ENCODE measurements around the gene BCAR3.

Gene BCAR3

DNA sequence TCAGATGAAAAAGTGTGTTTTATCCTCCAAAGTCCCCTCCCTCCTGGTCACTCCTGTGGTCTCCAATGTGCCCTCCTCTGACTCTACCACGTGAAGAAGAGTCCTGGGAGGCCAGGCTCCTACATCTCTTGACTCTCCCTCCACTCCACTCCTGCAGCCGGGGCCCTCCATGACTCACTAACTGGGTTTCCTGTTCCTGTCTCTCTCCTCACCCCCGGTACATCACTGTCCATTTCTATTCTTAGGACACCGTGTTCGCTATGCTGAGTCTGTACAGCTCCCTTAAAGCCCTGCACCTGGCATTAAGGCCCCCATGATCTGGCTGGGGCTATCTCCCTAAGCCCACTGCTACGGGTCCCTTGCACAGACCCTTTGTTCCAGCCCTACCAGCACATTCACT is 93.4 kb downstream of the BCAR3 start:
- no peak for DNase-seq (ENCODE audit: extremely low spot score, insufficient read length, low read depth)

DNA sequence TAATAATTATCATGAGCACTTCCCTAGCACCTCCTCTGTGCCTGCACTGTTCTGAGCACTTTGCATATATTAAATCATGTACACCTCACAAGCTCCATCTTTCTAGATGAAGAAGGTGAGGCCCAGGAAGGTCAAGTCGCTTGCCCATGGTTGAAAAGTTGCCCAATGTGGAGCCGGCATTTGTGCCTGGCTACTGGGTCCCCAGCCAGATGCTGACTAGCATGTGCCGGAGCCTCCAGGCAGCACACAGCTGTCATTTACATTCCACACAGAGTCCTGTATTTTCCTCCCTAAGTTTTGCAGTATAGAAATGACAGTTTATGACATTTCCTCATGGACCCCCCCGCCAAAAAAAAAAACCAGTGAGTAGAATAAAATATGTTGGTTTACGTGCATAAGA is 94.3 kb downstream of the BCAR3 start:
- FAIRE-seq, result no peak
- DNase-seq (ENCODE audit: extremely low spot score, insufficient read length, low read depth), result no peak

More for the DNA sequence above, 93.4 kb downstream of the BCAR3 start:
- FAIRE-seq, result no peak

DNA sequence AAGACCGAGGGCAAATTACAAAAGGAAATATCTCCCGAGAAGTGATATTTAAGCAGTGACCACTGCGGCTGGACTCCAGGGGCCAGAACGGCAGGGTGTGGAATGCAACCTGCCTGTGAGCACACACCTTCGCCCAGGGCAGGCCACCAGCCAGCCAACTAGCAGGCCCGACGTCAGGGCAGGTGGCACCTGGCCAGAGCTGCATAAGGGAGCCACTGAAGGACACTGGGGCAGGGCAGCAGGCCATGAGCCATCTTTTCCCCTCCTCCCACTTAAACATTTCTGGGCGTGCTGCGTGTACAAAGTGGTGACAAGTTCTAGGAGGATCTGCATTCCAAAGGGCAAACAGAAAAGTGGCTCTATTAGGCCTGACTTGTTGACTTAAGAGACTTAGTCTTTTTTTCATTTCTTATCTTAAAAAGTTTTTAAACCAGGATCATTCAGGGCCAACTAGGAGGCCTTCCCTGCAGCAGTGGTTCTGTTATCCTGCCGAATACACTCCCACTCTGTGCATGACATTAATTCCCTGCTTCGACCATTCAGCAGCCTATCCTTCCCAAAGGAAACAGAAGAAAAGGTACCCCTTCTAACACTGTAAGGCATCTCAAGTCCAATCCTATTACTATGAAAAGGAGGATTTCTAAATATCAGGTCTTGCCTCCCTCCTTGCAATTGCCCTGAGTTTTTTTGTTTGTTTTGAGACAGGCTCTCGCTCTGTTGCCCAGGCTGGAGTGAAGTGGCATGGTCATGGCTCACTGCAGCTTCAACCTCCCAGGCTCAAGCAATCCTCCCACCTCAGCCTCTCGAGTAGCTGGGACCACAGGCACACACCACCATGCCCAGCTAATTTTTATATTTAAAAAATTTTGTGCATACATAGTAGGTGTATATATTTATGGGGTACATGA is 96.3 kb downstream of the BCAR3 start:
- no peak for DNase-seq (ENCODE audit: extremely low spot score, insufficient read length, low read depth)
- FAIRE-seq, result no peak

DNA sequence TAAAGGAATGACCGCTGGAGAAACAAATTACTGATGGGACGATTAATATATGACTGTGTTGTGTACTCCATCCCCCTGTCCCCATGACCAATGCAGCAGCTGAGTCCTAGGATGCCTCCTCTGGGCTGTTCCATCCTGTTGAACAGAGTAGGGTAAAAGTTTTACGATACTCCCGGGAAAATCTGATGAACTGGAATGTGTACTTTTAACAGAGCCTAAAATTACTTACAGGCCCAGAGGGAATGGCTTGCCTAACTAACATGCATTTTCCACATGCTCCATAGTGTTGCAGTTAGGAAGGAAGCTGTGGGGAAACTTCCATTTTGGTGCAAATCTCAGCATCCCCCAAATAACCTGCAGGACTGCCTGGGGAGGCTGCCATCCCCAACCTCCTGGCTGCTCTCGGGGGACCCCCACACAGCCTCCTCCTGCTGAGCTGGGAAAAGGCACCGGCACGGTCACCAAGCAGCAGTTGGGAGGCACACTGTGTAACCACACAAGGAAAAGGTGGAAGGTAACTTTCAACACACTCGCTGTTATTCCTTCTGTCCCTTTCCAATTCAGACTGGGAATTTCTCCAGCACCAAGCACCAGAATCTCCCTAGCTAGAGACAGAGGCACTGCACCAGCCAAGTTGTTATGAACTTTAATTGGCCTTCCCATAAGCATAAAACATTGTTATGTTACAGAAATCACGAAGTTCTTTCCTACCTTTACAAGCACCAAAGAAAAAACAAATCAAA is 97.2 kb downstream of the BCAR3 start:
- FAIRE-seq (no peak), DNase-seq (ENCODE audit: extremely low spot score, insufficient read length, low read depth) (no peak)

DNA sequence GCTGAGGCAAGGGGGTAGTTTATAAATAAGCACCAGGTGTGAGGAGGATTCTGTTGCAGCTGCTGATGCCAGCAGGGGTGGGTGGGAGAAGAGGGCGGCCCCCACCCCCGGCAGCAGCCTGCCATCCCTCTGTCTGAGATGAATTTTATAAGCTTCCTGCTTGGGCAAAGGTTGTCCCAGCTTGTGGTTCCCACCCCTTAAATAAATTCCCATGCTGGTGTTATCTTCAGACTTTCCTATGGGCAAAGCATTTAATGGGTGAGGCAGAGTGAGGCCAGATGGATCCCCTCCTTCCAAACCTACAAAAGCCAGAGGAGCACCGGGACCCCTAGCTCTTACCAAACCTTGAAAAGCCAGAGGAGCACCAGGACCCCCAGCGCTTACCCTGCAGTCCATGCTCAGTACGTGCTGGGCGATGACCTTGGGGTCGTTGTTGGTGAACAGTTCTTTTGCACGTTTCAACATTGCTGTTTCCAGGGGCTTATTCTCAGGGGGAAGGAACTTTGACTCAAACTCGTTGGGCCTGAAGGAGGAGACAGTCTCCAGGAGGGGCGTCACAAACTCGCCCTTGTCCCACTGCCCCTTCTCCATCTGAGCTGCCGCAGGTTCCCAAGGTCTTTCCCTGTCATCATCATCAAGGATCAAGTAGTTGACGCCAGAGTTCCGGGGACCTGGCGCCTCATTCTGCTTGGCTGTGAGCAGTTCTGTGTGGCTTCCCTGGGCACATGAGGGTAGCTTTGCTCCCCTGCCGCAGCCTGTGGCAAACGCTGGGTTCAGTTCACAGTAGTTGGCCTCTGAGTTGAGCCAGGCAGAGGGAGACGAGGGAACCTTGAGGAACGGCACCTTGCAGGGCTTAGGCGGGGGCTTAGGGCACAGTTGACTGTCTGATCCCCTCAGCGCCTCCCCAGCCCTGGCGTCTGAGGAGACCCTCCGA is 99.5 kb downstream of the BCAR3 start:
- FAIRE-seq (no peak), DNase-seq (ENCODE audit: extremely low spot score, insufficient read length, low read depth) (no peak)

DNA sequence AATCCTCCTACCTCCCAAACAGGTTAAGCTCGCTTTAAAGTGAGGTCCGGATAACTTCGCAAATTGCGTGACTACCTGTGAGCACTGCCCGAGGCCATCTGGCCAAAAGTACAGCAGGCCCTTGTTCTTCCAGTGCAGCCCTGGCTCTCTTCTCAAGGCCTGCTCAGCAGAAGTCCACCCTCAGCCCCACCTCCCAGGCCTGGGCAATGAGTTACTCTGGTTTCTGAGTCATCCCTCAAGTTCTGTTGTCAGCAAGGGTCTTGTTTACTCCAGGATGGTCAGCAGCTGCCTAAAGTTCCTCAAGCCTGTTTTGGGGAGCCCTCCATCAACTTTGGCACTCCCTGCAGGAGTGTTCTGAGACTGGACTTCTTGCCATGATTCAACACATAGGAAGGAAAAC is 101.7 kb downstream of the BCAR3 start:
- DNase-seq (ENCODE audit: extremely low spot score, insufficient read length, low read depth) (no peak), FAIRE-seq (no peak)

DNA sequence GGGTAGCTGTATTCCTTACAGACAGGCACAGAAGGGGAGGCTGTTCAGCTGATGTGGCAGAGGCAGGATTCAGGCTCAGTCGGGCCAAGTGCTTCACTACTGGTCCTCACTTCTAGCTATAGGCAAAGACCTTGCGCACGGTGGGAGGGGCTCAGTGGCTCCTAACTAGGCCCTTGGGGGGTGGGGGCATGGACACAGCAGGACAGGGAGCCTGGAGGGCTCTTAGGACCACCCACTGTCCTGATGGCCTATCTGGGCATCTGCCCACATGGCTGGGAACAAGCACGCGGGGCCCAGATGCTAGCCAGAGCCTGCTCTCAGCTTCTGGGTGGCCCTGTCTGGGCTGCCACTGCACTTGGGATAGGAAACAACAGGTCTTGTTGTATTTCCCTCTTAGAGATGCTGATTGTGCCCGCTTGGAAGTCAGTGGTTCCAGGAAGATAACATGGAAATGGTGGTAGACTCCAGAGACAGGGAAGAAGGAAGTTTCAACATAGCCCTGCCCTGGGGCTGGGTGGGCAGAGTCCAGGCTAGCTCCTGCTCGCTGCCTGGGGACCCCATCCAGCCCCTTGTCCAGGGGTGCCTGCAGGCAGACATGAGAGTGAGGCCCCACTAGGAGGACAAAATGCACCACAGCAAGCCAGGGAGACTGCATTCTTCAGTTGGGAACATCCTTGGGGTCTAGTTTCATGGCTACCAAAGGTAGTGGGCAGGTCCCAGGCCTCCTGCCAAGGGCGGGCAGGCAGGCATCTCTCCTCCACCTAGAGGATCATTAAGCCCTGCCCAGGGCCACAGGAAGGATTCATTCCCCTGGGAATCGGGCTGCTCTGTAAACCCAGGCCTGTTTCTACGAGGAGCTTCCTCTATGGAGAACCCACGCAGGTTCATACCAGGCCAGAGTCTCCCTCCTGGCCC is 102.5 kb downstream of the BCAR3 start:
- no peak for FAIRE-seq
- no peak for DNase-seq (ENCODE audit: extremely low spot score, insufficient read length, low read depth)

DNA sequence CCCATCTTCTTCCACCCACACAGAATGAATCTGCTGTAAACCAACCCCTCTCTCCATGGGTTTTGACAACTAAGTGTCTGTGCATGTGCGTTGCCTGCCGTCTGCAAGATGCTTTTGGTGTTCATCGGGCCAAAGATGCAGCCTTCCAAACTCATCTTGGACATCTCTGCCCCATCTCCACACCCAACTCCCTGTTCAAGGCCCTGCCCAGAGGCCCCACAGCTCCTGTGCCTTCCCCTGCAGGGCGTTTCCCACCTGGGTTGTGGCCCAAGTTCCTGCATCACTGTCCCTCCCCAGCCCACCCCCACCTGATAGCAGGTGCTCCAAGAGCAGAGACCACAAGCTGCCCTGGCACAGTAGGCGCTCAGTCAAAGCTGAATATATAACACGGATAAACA is 103.2 kb downstream of the BCAR3 start:
- DNase-seq (ENCODE audit: extremely low spot score, insufficient read length, low read depth) (no peak), FAIRE-seq (no peak)

DNA sequence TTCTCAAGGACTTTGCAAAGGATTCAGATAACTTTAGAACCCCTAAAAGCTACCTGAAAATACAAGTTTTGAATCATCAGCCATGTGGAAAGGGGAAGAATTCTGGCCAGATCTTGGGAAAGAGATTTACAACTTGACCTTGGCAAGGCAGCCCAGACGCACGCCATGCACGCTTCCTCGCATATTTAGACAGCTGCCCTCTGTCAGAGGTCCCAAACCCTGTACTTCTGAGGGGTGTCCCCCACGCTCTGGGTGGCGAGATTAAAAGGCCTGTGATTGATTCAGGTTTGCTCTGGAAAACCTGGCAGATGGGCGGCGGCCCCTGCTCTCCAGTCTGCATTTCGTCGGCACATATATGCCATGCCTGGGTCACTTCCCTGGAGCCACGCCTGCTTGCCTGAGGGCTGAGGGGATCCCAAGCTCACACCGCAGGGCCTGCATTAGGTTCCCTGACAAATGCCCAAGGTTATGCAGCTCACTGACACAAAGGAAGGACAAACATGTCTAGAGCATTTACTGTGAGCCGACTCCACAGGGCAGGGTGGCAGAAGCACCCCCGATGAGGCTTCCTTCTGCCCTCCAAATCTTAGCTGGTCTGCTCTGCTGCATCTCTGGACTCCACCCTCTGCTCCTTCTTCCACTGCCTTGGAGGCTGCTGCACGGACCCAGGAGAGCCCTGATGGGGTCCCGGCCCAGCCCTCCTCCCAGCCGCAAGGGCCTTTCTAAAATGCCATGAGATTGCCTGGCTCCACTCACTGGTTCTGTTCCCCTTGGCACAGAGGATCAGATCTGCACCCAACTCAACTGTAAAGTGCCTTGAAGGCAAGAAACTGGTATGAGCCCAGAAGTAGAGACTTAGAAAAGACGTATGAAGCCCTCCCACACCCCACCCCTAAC is 103.9 kb downstream of the BCAR3 start:
- FAIRE-seq (no peak), DNase-seq (ENCODE audit: extremely low spot score, insufficient read length, low read depth) (no peak)

DNA sequence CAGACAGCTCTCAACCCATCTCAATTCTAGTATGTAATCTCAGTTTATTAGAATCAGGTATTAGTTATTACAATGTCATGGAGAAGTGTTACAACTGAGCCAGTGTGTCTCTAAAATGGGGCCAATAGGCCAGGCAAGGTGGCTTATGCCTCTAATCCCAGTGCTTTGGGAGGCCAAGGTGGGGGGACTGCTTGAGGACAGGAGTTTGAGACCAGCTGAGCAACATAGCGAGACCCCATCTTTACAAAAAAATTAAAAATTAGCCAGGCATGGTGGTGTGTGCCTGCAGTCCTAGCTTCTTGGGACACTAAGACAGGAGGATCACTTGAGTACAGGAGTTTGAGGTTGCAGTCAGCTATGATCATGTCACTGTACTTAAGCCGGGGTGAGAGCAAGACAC is 104.9 kb downstream of the BCAR3 start:
- DNase-seq (ENCODE audit: extremely low spot score, insufficient read length, low read depth) (no peak), FAIRE-seq (no peak)

DNA sequence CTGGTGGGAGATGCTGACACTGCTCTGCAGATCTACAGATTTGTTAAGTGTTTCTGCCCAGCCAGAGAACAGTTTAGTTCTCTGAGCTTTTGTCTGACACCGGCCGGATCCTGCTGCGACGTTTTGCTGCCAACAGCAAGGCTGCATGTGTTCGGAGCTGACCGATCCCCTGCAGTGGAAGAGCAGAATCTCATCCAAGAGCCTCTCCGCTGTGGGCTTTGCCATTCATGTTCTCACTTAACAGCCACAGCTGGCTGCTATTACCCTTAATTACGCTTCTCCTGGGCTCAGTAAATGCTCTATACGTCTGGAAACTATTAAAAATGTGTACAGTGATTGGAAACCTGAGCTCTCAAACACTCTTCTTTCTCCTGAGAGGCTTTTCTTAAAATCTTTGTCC is 105.3 kb downstream of the BCAR3 start:
- FAIRE-seq (no peak), DNase-seq (ENCODE audit: extremely low spot score, insufficient read length, low read depth) (no peak)

DNA sequence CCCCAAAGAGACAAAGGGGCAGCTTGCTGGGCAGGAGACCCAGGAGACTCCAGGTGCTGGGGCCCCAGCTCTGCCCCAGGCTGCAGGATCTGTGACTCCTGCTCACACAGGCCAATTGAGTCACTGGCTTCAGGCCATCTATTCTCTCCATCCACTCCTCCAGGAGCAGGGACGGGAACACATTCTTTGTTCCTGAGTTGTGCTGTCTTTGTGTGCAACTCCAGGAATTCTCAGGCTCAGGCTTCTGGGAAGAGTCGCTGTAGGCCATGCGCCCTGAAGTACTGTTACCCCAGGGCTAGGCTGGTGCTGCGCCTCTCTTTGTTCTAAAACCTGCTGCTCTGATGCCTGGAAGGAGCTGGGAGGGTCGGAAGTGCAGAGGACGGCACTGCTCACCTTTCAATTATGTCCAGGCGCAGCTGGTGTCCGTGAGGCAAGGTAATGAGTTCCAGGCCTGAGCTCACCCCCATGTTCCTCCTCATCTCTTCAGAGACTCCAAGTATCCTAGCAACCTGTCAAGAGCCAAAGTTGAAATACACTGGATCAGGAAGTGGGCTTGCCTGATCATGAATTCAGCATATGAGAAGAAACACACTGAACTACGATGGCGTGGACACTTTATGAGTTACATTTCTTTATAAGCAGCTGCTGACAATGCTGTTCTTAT is 105.9 kb downstream of the BCAR3 start:
- DNase-seq (ENCODE audit: extremely low spot score, insufficient read length, low read depth) (no peak), FAIRE-seq (no peak)

DNA sequence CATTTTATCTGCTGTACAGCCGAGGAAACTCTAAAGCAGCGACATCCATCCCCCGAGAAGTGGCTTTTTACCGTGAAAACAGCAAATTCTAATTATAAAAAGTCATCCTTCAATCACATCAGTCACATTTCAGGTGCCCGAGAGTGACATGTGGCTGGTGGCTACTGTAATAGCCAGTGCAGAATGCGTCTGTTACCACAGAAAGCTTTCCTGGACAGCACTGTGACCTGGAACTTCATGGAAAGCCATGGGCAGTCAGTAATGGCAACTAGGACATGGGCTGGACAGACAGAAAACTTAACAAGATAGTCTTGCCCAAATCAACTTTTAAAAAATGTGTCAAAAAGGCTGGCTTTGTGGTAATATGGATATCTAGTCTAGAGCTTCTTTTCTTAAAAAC is 106.6 kb downstream of the BCAR3 start:
- FAIRE-seq, result no peak

DNA sequence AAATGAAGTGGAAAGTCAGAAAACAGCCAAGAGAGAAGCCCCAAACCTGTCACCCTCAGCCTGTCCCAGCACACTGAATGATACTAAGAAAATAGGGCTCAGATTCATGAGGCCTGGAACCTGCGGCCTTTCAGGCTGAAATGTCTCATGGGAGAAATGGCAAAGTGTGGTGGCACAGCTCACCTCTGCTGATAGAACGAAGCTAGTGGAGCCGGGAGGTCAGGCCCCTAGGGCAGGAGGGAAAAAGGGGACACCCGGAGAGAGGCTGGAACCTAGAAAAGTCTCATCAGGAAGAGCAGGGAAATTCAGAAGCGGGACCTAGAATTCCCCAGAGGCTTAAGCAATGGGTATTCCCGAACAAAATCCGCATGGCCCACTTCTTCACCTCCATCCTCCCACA is 107.1 kb downstream of the BCAR3 start:
- DNase-seq (ENCODE audit: extremely low spot score, insufficient read length, low read depth), result no peak
- no peak for FAIRE-seq

More for the DNA sequence above, 106.6 kb downstream of the BCAR3 start:
- no peak for DNase-seq (ENCODE audit: extremely low spot score, insufficient read length, low read depth)

DNA sequence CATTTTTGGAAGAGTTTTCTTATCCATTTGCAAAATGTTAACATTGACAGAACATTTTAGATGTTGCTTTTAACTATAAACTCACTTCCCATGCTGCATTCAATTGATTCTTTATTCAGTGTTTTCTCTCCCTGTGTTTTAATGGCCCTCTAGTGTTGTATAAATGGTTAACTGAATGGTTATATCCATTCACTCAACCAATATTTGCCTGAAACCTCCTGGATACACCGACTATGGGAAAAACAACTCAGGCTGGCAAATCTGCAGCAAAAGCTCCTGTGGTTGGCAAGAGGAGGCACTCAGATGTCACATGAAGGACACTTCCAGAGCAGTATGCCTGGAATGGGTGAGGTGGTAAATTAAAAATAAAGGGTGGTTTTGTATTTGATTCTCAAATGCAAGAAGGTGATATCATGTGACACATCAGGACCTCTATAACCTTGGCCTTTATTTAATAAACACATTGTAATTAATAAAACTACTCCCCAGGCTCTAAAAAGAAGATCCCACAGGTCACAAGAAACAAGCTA is 107.6 kb downstream of the BCAR3 start:
- no peak for DNase-seq (ENCODE audit: extremely low spot score, insufficient read length, low read depth)
- FAIRE-seq, result no peak

DNA sequence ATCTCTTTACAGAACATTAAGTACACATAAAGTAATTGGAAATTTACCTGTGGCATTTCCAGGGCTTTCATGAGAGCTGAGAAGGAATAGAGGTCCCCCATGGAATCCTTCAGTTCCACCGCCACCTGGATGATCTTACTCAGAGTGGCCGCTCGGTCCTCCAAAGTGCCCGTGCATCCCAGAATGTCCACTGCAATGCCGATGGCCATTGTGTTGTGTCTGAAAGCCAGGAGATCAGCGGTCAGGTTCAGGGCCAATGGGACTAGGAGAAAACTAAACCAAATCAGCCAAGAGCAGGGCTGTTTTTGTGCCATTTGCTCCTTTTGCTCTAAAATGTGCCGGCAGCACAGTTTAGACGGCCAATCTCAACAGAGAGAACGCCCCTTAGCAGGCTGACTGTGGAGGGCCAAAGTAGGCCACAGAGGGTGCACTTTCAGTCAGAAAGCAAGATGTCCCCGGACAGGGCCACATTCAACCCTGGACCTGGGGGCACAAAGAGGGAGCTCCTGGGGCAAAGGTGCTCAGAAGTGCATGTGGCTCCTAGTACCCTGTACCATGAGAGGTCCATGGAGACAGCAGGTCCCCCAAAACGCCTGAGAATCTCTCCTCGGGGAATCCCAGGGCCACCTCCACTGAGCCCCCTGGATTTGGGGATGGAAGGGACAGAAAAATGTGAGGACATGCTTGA is 109.9 kb downstream of the BCAR3 start:
- FAIRE-seq, result no peak
- no peak for DNase-seq (ENCODE audit: extremely low spot score, insufficient read length, low read depth)

DNA sequence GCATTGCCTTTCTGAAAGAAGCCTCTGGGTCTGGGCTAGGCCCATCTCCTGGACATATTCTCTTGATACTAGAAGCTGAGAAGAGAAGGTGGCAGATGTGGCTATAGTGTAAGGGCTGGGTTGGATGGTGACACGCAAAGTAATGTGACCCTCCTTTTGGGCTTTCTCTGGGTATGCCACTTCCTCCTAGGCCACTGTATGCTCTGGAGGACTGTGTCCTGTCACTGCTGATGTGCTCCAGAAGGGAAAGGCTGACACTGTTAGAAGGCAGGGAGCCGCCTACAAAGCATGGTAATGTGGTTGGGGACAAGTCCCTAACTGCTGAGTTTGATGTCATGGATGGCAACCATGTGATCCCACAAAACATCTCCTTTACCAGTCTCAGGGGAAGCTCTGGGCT is 112.1 kb downstream of the BCAR3 start:
- FAIRE-seq (no peak), DNase-seq (ENCODE audit: extremely low spot score, insufficient read length, low read depth) (no peak)
